Measurements from ENCODE around the gene TSPAN19.

DNA sequence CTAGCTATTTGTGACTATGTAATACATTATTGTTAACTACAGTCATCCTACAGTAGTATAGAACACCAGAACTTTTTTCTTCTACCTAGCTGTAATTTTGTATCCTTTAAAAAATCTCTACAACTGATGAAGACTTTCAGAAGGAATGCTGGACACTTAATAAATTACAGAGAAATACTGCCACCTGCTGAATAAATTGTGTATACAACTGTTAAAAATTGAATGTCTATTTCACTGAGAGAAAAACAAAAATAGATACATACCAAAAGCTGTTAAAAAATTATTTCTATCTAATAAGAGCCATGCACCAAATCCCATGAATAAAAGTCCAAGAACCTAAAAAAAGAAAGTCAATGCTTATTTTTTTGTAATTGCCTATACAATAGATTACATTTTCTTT, 6.6 kb downstream of the TSPAN19 start:
- TF ChIP-seq, protein P1, sequence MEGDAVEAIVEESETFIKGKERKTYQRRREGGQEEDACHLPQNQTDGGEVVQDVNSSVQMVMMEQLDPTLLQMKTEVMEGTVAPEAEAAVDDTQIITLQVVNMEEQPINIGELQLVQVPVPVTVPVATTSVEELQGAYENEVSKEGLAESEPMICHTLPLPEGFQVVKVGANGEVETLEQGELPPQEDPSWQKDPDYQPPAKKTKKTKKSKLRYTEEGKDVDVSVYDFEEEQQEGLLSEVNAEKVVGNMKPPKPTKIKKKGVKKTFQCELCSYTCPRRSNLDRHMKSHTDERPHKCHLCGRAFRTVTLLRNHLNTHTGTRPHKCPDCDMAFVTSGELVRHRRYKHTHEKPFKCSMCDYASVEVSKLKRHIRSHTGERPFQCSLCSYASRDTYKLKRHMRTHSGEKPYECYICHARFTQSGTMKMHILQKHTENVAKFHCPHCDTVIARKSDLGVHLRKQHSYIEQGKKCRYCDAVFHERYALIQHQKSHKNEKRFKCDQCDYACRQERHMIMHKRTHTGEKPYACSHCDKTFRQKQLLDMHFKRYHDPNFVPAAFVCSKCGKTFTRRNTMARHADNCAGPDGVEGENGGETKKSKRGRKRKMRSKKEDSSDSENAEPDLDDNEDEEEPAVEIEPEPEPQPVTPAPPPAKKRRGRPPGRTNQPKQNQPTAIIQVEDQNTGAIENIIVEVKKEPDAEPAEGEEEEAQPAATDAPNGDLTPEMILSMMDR (conservative IDR thresholded peaks at IDR 0.05), result peak; percentile 59
- no peak for TF ChIP-seq ZFX (IDR thresholded peaks at IDR 0.05)

All from C4-2B (cell line).